ENCODE data around the gene IPMK.
"Not testable (repeated sequence)": the region's sequence is repeated elsewhere in the genome, so short reads cannot be mapped to it uniquely, and the experiment has no call there.

Gene IPMK

DNA sequence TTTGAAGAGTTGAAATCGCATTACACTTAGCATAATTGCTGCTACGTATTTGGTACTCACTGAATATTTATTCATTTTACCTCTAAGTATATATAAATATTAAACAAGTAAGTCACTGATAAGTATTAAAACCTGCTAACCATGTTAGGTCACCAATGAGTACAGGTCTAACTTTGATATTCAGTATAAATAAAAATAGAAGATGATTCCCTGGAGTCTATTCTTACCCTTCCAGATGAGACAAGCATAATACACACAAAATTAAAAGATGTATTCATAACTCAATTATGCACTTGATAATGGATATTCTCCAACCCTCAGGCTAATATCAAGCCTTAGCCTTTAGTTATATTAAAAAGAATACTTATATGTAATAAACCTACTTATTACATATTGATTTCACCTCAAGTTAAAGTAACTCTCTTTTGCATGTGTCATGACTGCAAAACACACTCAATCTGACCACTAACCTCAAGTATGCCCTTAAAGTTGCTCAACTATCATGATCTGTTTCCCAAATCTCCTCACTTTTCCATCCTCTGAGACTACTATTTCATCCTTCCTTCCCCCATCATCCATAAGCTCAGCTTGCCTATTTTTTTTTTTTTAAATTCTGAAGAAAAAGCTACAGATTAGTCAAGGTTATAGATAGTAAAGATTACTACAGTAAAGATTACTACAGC, 46.8 kb downstream of the IPMK start:
- no peak for DNase-seq

DNA sequence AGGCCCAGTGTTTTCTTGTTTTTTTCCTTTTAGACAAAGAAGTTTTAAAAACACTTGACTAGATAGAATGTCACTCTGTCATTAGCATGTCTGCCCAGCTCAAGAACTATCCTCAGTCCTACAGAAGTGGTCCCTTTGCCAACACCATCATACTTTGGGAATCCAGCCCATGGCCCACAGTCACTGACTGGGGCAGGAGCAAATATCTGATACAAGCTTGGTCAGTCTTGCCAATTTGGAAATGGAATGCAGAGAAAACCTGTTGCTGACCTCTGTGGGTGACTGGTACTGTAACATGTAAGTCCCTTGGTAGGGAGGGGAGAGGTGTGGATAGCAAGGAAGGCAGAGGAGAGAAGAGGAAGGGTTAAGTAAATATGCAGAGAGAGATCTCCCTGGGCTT, 47.8 kb downstream of the IPMK start:
- DNase-seq: no peak

DNA sequence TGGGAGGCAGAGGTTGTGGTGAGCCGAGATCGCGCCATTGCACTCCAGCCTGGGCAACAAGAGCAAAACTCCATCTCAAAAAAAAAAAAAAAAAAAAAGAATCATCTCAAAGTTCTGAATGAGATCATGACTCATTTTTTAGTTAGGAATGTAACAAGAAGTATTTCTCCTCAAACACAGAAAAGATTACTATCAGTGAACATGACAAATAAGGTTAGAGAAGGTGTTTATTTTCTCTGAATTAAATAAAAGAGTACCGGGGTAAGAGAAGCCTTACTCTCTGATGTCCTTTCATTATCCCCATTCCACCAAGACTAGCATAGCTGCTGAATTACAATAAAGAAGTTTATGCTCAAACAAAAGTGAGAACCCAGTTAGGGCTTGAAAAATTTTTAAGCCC, 50.1 kb downstream of the IPMK start:
- no peak for DNase-seq

DNA sequence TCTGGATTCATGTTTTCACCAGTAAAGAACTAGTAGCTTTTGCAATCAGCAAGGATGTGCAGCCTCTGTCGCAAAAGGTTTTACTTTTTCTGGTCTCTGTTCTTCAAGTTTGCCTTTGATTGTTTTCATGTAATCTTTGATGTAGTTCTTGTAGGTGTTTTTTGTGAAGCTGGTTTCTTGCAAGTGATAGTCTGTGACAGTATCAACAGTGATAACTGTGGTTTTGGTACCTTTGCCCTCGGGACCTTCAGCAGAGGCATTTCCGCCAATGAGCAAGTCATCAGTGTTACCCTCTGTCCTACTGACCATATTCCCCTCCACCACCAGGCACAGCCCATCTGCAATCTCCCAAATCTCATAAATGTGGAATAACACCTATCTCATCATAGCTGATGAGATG, 55.1 kb downstream of the IPMK start:
- no peak for DNase-seq

DNA sequence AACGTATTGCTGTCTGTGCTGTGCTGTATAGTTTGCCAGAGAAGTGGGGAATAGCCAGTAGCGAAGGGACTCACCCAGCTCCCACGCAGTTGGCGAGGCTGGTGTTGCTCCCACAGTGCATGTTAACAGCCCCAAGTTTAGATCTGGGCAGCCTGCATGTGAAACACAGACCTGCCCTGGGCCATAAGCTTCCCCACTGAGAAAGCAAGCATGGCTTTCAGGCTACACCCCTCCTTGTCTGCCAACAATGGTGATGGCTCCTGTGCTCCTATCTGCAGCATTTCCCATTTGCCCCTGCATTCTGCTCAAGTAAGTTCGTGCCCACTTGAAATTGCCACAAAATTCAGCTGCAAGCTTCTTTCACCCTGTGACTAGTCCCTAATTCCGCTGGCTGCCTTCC, 57.5 kb downstream of the IPMK start:
- DNase-seq: no peak

DNA sequence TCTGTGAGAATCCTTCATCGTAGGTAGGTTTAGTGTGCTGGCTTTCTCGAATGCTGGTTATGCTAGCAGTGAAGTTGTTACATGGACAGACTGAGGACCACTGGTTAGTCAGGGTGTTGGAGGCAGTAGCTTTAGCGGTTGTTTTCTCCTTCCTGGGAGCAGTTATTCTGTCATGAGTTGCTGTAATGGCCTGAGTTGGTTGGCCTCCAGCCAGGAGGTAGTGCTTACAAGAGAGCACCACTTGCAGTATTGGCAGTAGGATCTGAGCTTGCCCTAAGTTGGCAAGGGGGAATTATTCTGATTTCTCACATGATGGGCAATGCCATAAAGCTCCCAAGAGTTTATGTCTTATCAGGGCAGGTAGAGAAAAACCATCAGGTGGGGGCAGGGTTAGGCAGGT, 58.0 kb downstream of the IPMK start:
- DNase-seq: no peak

DNA sequence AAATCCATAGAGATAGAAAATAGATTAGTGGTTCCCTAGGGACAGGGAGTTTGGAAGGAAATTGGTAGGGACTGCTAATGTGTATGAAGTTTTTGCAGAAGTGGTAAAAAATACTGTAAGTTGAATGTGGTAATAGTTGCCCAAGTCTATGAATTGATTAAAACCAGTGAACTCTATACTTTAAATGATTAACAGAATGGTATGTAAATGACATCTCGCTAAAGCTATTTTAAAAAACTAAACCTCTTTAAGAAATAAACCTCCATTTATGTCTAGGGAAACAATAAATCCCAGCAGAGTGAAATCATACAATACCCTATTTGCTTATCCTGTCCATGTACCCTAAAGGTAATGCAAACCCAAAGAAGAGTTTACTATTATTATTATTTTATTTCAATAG, 61.4 kb downstream of the IPMK start:
- DNase-seq: no peak

DNA sequence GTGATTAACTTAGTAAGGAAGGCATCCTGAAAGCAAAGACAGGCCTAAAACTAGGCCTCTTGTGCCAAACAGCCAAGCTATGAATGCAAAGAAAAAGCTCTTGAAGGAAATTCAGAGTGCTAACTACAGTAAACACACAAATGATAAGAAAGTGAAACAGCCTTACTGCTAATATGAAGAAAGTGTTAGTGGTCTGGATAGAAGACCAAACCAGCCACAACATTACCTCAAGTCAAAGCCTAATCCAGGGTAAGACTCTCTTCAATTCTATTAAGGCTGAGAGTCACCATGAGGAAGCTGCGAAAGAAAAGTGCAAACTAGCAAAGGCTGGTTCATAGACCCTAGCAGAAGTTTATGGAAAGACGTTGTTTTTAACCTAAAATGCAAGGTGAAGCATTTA, 66.0 kb downstream of the IPMK start:
- no peak for DNase-seq

DNA sequence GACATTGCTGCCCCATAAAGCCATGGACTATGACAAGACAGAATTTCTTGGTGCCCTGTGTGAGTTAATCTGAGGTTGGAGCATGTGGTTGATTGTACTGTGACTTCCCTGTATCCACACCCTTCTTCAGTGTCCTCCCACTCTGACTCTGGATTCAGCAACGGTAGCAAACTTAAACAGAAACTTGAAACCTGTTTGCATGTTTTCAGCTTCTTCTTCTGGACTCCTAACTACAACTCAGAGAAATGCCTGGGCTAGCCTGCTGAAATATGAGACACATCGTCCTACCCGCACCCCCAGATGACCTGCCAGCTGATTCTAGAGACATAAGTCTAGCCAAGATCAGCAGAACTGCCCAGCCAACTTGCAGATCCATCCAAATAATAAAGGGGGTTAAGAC, 78.4 kb downstream of the IPMK start:
- DNase-seq: no peak

DNA sequence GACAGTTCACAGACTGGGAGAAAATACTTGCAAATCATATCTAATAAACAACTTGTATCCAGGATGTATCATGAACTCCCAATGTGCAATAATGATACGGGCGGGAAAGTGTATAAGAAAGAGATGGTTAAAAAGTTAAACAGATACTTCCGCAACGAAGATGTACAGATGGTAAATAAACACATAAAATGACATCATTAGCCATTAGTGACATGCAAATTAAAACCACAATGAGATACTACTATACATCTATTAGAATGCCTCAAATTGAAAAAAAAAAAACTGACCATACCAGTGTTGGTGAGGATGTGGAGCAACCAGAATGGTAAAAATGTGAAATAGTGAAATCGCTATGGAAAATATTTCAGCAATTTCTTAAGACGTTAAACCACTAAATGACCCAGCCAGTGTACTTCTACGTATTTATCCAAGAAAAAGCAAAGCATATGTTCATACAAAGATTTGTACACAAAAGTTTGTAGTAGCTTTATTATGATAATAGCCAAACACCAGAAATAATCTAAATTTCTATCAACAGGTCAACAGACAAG, 83.5 kb downstream of the IPMK start:
- no peak for DNase-seq

DNA sequence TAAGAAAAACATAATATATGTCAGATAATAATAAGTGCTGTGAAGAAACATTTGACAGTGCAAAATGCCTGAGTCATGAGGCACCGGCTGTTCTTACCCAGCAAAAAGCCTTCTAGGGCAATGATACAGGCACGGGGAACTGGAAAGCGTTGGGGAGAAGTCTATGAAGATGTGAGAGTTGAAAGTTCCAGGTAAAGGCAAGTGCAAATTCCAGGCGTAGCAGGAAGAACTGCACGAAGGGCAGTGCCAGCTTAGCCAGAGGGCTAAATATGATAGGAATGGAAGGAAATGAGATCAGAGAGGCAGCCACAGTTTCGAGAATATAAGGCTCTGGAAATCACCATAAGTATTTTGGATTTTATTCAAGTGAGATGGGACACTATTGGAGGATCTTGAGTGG, 87.0 kb downstream of the IPMK start:
- DNase-seq: no peak

DNA sequence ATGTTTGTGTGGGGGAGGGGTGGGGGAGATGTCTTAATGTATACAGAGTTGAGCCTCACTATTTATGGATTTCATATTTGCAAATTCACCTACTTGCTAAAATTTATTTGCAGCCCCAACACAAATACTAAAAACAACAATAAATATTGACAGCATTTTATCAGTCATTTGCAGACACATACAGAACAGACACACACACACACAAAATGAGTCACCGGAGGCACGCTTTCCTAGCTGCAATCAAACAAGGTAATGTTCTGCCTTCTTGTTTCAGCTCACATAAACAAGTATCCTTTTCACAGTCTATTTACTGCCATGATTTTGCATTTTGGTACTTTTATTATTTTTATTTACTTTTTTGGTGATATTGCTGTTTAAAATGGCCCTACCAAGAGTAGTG, 88.5 kb downstream of the IPMK start:
- no peak for DNase-seq

DNA sequence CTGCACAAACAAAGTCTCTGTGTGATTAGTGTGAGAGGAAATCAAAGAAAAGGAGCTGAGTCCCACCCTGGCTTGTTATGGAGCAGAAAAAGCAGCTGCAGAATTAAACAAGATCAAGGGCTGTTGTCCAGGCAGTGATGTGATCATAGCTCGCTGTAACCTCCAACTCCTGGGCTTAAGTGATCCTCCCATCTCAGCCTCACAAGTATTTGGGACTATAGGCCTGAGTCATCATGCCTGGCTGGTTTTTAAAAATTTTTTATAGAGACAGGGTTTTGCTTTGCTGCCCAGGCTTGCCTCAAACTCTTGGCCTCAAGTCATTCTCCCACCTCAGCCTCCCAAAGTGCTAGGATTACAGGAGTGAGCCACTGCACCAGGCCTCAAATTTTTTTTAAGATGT, 88.9 kb downstream of the IPMK start:
- DNase-seq: no peak

DNA sequence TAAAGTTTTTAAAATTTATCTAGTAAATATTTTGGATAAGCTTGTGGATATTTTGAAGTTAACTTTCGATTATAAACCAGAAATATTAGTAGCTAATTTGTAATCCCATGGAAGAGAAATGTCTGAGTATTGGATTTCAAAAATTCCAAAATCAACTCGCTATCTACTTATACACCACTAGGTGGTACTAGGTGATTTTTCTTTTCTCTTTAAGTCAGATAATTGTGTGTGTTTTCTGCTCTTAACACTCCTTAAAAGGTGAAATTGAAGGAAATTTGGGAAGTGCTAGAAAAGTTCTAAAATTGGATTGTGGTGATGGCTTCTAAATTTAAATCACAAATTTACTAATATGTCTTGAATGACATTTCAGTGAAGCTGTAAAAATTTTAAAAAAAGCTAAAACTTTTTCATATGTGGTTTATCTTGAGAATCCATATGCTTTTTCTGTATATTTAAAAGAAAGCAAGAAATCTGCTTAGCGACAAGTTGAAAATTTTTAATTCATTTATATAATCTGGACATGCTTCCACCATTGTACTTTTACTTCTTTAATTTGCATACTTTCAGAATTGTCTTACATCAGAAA, 90.2 kb downstream of the IPMK start:
- DNase-seq: no peak

DNA sequence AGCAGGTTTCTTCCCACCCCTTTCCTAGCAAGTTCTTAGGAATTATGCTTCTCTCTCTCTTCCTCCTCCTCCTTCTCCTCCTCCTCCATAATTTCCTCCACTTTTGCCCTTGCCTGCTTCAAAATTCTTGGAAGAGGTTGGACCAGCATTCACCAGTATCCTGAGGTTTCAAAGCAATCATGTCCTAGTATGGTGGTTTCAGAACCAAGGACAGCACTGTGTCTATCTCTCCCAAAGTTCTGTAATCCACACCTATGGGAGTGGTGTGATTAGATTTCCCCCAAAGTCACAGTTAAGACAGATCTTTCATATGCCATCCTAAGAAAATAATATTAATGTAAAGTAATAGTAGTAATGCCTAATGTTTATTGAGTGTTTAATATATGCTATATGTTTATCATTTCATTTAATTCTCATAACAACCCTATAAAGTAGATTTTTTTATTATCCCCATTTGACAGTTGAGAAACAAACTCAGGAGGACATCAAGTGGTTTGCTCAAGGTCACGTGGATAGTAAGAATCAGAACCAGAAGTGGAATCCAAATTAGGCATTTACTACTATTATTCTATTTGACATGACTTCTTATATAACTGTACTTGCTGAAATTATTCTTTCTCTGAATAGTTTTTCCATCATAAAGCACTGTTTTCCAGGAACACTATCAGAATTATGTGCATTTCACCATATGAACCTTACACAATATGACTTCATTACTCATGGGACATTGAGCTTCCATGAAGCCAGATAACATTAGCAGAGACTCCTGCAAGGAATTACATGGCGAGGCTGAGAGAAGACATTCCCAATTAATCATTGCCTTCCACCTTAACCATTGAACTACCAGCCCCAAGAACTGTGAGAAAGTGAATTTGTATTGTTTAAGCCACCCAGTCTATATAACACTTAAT, 91.4 kb downstream of the IPMK start:
- no peak for DNase-seq

DNA sequence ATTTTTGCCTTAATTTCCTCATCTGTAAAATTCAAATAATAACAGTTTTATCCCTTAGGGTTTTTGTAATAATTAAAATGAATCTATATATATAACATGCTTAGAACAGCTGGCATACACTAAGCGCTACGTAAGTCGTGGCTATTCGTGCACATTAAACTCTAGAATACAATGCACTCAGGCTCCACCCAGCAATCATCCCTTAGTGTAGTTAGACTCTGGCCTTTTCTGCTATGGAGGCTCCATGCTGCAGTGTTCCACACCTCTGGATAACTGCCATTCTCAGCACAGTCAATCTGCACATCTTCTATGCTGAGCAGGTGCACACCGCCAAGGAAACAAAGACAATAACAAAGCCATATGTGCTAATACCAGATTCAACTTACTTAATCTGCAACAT, 92.9 kb downstream of the IPMK start:
- DNase-seq: no peak

DNA sequence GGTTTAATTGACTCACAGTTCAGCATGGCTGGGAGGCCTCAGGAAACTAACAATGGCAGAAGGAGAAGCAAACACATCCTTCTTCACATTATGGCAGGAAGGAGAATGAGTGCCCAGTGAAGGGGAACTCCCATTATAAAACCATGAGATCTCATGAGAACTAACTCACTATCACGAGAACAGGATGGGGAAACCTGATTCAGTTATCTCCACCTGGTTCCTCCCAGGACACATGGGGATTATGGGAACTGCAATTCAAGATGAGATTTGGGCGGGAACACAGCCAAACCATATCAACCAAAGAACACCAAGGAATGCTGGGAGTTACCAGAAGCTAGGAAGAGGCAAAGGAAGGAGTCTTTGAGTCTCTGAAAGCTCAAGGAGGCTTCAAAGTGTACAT, 94.3 kb downstream of the IPMK start:
- DNase-seq: no peak

DNA sequence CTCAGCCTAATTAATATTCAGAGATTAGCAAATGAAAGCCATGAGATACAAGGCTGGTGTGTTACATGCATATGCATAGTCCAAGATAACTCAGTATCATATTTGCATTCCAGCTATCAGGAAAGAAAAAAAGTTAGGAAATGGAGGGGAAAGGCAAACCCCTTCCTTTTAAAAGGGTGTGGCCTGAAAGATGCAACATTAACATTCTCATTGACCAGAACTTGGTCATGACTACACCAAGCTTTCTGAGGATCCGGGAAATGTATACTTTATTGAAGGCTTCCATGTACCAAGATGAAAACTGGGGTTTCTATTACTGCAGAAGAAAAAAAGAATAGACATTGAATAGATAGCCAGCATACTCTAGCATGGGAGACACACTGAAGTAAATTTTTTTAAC, 96.5 kb downstream of the IPMK start:
- DNase-seq: no peak

DNA sequence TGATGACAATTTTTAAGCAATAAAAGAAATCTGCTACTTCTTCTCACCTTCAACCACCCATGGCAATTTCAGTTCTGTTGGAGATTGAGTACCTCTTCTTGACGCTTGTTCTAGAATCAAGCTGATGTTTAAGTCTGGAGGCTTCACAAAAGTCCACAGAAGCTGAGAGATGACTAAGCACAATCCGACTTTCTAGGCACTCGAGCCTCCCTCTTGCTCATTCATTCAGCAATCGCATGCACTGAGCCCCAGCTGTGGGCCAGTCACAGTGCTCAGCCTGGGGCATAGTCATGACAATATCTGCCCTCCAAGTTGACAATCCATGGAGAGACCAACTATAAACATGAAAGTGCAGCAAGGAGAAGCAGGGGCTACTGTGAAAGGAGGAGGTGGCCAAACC, 103.2 kb downstream of the IPMK start:
- DNase-seq: no peak

DNA sequence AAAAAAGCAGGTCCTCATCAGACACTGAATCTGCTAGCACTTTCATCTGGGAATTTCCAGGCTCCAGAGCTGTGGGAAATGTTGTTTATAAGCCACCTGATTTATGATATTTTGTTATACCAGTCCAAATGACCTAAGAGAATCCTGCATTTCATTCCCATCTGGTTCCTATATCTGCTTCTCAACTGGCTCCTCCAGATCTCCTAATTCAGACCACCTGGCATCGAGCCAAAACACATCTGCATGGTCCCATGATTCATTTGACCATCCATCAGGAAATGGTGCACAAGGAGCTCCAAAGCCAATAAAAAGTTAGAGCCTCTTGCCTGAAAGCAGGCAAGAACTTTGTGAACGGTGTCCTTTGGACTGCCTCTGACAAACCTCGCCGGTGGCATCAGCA, 108.9 kb downstream of the IPMK start:
- no peak for DNase-seq

DNA sequence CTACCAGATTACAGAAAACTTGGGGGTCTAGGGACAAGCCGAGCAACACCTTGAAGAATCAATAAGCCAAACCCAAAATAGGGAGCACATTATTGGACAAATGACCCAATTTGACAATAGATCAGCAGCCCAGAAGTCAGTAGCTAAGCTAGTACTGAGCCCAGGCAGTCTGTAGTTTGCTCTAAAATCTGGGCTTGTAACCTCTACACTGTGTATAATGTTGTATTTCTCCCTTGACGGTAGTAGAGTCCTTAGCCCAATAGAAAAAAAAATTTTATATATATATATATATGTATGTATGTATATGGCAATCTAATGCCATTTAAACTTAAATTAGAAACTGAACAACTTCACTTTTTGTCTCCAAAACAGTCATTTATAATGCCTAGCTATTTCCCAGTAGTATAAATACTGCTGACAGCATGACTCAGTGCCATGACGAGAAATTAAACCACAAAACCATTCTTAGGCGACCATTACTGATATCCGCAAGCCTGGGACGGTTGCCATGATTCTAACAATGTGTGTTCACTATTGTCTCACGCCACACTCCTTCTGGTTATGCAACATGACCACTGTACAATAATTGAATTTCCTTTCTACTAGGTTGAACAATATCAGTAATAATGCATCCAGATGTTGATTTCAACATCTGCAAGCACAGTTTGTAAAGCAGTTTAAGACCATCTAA, 110.5 kb downstream of the IPMK start:
- DNase-seq: no peak

DNA sequence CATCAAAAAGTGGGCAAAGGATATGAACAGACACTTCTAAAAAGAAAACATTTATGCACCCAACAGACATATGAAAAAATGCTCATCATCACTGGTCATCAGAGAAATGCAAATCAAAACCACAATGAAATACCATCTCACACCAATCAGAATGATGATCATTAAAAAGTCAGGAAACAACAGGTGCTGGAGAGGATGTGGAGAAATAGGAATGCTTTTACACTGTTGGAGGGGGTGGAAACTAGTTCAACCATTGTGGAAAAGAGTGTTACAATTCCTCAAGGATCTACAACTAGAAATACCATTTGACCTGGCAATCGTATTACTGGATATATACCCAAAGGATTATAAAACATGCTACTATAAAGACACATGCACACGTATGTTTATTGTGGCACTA, 111.8 kb downstream of the IPMK start:
- DNase-seq: not testable (repeated sequence)

DNA sequence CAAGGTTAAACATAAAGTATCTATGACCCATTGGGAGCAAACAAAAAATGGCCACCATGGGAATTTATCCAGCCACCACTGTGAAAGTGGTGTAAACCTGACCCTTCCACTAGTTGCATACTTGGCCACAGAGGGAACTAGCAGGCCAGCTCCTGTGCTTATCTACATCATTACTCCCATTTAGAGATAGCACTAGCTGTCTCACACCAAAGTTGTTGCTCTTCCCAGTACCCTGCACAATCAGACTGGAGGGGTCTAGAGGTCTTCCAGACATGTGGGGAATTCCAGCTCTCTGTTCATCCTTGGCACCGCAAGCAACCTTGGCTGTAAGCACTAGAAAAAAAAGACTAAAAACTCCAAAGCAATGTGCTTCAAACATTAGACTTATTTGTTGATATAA, 113.9 kb downstream of the IPMK start:
- no peak for DNase-seq

All from retina (tissue), 1 donor.